Measurements from ENCODE around the gene ZNF529. TPM values are rescaled to one million over a fixed set of nuclear protein-coding genes. Genes with fewer than 3 reads are reported as not detected.

The ZNF529 gene
- total RNA-seq, 1 experiment from 2014 or later, result 16.9 TPM

DNA sequence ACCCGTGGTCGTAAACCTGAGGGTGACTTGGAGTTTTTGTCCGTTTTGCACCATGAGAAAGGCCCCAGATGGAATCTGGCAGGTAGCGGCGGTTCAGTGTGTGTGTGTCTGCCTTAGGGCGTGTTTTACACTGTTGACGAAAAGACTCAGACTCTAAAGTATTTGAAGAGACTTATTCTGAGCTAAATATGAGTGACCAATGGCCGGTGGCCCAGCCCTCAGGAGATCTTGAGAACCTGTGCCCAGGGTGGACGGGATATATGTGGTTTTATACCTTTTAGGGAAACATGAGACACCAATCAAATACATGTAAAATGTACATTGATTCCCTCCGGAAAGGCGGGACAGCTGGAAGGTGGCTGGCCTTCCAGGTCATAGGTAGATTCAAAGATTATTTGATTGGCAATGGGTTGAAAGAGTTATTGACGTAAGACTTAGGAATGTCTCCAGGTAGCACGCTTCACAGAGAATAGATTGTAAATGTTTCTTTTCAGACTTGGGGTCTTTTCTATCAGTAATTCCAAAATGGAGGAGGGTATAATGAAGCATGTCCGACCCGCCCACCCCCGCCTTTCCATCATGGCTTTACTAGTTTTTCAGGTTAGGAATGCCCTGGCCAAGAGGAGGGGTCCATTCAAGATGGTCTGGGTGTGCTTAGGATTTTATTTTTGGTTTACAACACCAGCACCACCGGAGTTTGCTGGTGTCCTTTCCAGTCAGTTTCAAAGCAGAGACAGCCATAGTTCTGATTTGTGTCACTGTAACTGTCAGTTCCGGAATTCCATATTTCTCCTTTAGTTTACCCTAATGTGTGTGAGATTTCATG is 1.0 kb upstream of the ZNF529 start:
- Histone ChIP-seq H3K79me1 (ENCODE audit: insufficient read depth, low read depth, low read length, poor library complexity, severe bottlenecking) (no peaks in the 10 kb centered on the region), H4K91ac (ENCODE audit: insufficient read length, low read depth, low read length) (no peak overlapping the region), H3K27ac (ENCODE audit: insufficient read length, low read depth, low read length) (no peak overlapping the region), H3K23me2 (ENCODE audit: insufficient read length, low read depth, low read length, poor library complexity, severe bottlenecking) (peaks cover 6% of the 10 kb centered on the region), H3K4ac (ENCODE audit: low read depth, low read length) (no peak overlapping the region), H2BK15ac (ENCODE audit: low read depth, low read length) (no peak overlapping the region), H2BK12ac (ENCODE audit: insufficient read length, low read depth, low read length) (no peak overlapping the region), H3K27me3 (ENCODE audit: insufficient read depth, low read length) (no peaks in the 10 kb centered on the region), H2AK5ac (ENCODE audit: insufficient read length, low read length) (no peak overlapping the region), H3K56ac (ENCODE audit: insufficient read length, low read depth, low read length) (no peak overlapping the region), H2AFZ (ENCODE audit: low read length) (no peak overlapping the region), H4K5ac (ENCODE audit: insufficient read length, low read depth, low read length) (no peak overlapping the region), H2BK120ac (ENCODE audit: low read depth, low read length, poor library complexity, severe bottlenecking) (no peak overlapping the region), H2BK20ac (ENCODE audit: low read depth, low read length, poor library complexity, severe bottlenecking) (no peak overlapping the region), H3K79me2 (ENCODE audit: insufficient read depth, low read length) (peaks cover 9% of the 10 kb centered on the region; the same call in 1 of the 2 replicates), H3T11ph (ENCODE audit: low read length) (no peak overlapping the region), H2BK5ac (ENCODE audit: insufficient read length, low read length) (no peak overlapping the region), H3K18ac (ENCODE audit: insufficient read length, low read depth, low read length) (no peak overlapping the region), H4K8ac (replicated peaks; ENCODE audit: insufficient read length, low read depth, low read length) (no peak overlapping the region), H3K4me2 (ENCODE audit: insufficient read depth, insufficient read length, low read length) (peak overlapping the region; percentile 63), H3K9ac (ENCODE audit: extremely low read depth, insufficient read length, low read length) (peak overlapping the region; percentile 79), H3K4me1 (ENCODE audit: insufficient read depth, low read length) (0 out of 2 replicates have a peak, but pooled peaks cover 4% of the 10 kb centered on the region), H3K9me3 (ENCODE audit: control insufficient read depth, low read depth, low read length) (no peaks in the 10 kb centered on the region), H3K14ac (ENCODE audit: insufficient read depth, low read length) (peak overlapping the region; percentile 67; the same call in 1 of the 2 replicates), H3K23ac (ENCODE audit: insufficient read length, low read depth, low read length) (no peak overlapping the region), H4K20me1 (ENCODE audit: control insufficient read depth, insufficient read depth, insufficient read length) (no peaks in the 10 kb centered on the region)
- DNase-seq, result no peak
- Mint-ChIP-seq H3K4me1 (peaks cover 14 to 20% of the 10 kb centered on the region in 2 experiments), H3K27me3 (ENCODE audit: low read depth) (no peaks in the 10 kb centered on the region), H3K4me3 (peak overlapping the region; percentile 86 to 95), H3K36me3 (ENCODE audit: insufficient read depth in 1 of 3, low read depth in 3 of 3) (peaks cover 31 to 48% (median 45%) of the 10 kb centered on the region in 3 experiments), H3K9me3 (peaks cover 3 to 20% of the 10 kb centered on the region in 2 experiments; a peak in 3 of 5 replicates), H3K27ac (peak overlapping the region; percentile 79 to 96 (median 92); a peak in 4 of 7 replicates)
- WGBS (ENCODE audit: extremely low coverage, insufficient read length, low lambda C conversion rate), result no CpG with 5 or more reads among the region's 18 CpGs
- TF ChIP-seq, protein P1, sequence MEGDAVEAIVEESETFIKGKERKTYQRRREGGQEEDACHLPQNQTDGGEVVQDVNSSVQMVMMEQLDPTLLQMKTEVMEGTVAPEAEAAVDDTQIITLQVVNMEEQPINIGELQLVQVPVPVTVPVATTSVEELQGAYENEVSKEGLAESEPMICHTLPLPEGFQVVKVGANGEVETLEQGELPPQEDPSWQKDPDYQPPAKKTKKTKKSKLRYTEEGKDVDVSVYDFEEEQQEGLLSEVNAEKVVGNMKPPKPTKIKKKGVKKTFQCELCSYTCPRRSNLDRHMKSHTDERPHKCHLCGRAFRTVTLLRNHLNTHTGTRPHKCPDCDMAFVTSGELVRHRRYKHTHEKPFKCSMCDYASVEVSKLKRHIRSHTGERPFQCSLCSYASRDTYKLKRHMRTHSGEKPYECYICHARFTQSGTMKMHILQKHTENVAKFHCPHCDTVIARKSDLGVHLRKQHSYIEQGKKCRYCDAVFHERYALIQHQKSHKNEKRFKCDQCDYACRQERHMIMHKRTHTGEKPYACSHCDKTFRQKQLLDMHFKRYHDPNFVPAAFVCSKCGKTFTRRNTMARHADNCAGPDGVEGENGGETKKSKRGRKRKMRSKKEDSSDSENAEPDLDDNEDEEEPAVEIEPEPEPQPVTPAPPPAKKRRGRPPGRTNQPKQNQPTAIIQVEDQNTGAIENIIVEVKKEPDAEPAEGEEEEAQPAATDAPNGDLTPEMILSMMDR (conservative IDR thresholded peaks at IDR 0.05), result no peak

Measured in H9 (cell line).